ENCODE measurements around the gene SPTB. TPM values are rescaled to one million over a fixed set of nuclear protein-coding genes. Genes with fewer than 3 reads are reported as not detected.
A peak's percentile ranks its signal among the peaks of the same experiment; 100 is the strongest.

SPTB gene
- total RNA-seq, 1 donor from 2014 or later, result 1.8 TPM

- no peak for TF ChIP-seq CTCF (conservative IDR thresholded peaks at IDR 0.05; ENCODE audit: low read depth, low read length)
- peak overlapping the region; percentile 40 for H3K4me3 ChIP-seq (ENCODE audit: low read depth, low read length)
- no peak for DNase-seq (ENCODE audit: low read depth)
Measured at GRCh38 chr14:64715146-64715627, 164.5 kb downstream of the SPTB start.

- H3K4me3 ChIP-seq (ENCODE audit: low read depth, low read length), result no peak overlapping the region
- TF ChIP-seq CTCF (conservative IDR thresholded peaks at IDR 0.05; ENCODE audit: low read depth, low read length), result no peak
- no peak for DNase-seq (ENCODE audit: low read depth)
Measured at GRCh38 chr14:64714432-64715025, 165.2 kb downstream of the SPTB start.

- no peak overlapping the region for H3K4me3 ChIP-seq (ENCODE audit: low read depth, low read length)
- TF ChIP-seq CTCF (conservative IDR thresholded peaks at IDR 0.05; ENCODE audit: low read depth, low read length), result no peak
- DNase-seq (ENCODE audit: low read depth), result no peak
Measured at GRCh38 chr14:64713677-64714076, 166.0 kb downstream of the SPTB start.

GRCh38 chr14:64711039-64711438, 168.7 kb downstream of the SPTB start:
- H3K4me3 ChIP-seq (ENCODE audit: low read depth, low read length), result no peak overlapping the region
- TF ChIP-seq CTCF (conservative IDR thresholded peaks at IDR 0.05; ENCODE audit: low read depth, low read length), result no peak
- DNase-seq (ENCODE audit: low read depth), result no peak

- no peak for TF ChIP-seq CTCF (conservative IDR thresholded peaks at IDR 0.05; ENCODE audit: low read depth, low read length)
- no peak for DNase-seq (ENCODE audit: low read depth)
Measured at GRCh38 chr14:64709126-64709525, 170.6 kb downstream of the SPTB start.

GRCh38 chr14:64708148-64709004, 171.3 kb downstream of the SPTB start:
- H3K4me3 ChIP-seq (ENCODE audit: low read depth, low read length), result peak overlapping the region; percentile 47
- TF ChIP-seq CTCF (conservative IDR thresholded peaks at IDR 0.05; ENCODE audit: low read depth, low read length), result no peak
- DNase-seq (ENCODE audit: low read depth), result peak; percentile 60

More at GRCh38 chr14:64709126-64709525, 170.6 kb downstream of the SPTB start:
- H3K4me3 ChIP-seq (ENCODE audit: low read depth, low read length), result peak overlapping the region; percentile 47
